ENCODE measurements around the gene MFSD2A. TPM values are rescaled to one million over a fixed set of nuclear protein-coding genes. Genes with fewer than 3 reads are reported as not detected.

MFSD2A gene
- total RNA-seq, 1 experiment from 2014 or later: 19.9 TPM

- peaks cover 0 to 9% (median 5%) of the 10 kb centered on the region in 3 experiments; a peak in 4 of 7 replicates for H3K36me3 Mint-ChIP-seq (ENCODE audit: insufficient read depth in 1 of 3, low read depth in 3 of 3)
- H3K4me1 ChIP-seq (ENCODE audit: insufficient read depth, low read length): no peaks in the 10 kb centered on the region; the same call in 1 of the 2 replicates
- H3K4me2 ChIP-seq (ENCODE audit: insufficient read depth, insufficient read length, low read length): no peak overlapping the region
- H2BK120ac ChIP-seq (ENCODE audit: low read depth, low read length, poor library complexity, severe bottlenecking): no peak overlapping the region
- no peak overlapping the region for H4K5ac ChIP-seq (ENCODE audit: insufficient read length, low read depth, low read length)
- H3K27ac Mint-ChIP-seq: peak overlapping the region in 2 of 3 experiments; percentile 83 to 86; a peak in 4 of 7 replicates
- DNase-seq: peak; percentile 79
- H3K4ac ChIP-seq (ENCODE audit: low read depth, low read length): no peak overlapping the region
- H3K27me3 Mint-ChIP-seq (ENCODE audit: low read depth): no peaks in the 10 kb centered on the region
- no peaks in the 10 kb centered on the region for H3K27me3 ChIP-seq (ENCODE audit: insufficient read depth, low read length)
- no CpG with 5 or more reads among the region's 8 CpGs for WGBS (ENCODE audit: extremely low coverage, insufficient read length, low lambda C conversion rate)
- no peak overlapping the region for H3T11ph ChIP-seq (ENCODE audit: low read length)
- H3K56ac ChIP-seq (ENCODE audit: insufficient read length, low read depth, low read length): no peak overlapping the region
- peaks cover 36 to 42% of the 10 kb centered on the region in 2 experiments for H3K4me1 Mint-ChIP-seq
- no peak overlapping the region for H2BK20ac ChIP-seq (ENCODE audit: low read depth, low read length, poor library complexity, severe bottlenecking)
- H3K4me3 Mint-ChIP-seq: no peak overlapping the region
- H2AK5ac ChIP-seq (ENCODE audit: insufficient read length, low read length): no peak overlapping the region
- TF ChIP-seq CTCF (conservative IDR thresholded peaks at IDR 0.05): no peak
- H4K20me1 ChIP-seq (ENCODE audit: control insufficient read depth, insufficient read depth, insufficient read length): no peaks in the 10 kb centered on the region
- H3K79me2 ChIP-seq (ENCODE audit: insufficient read depth, low read length): no peaks in the 10 kb centered on the region
- no peak overlapping the region; the same call in 1 of the 2 replicates for H3K14ac ChIP-seq (ENCODE audit: insufficient read depth, low read length)
- H3K9me3 ChIP-seq (ENCODE audit: control insufficient read depth, low read depth, low read length): no peaks in the 10 kb centered on the region
- H4K8ac ChIP-seq (replicated peaks; ENCODE audit: insufficient read length, low read depth, low read length): no peak overlapping the region
- no peak overlapping the region for H3K23ac ChIP-seq (ENCODE audit: insufficient read length, low read depth, low read length)
- no peak overlapping the region for H3K9ac ChIP-seq (ENCODE audit: extremely low read depth, insufficient read length, low read length)
- H3K79me1 ChIP-seq (ENCODE audit: insufficient read depth, low read depth, low read length, poor library complexity, severe bottlenecking): no peaks in the 10 kb centered on the region
- no peak overlapping the region for H2BK12ac ChIP-seq (ENCODE audit: insufficient read length, low read depth, low read length)
- H3K9me3 Mint-ChIP-seq: peaks cover 5% of the 10 kb centered on the region in 2 experiments; a peak in 3 of 5 replicates
- H4K91ac ChIP-seq (ENCODE audit: insufficient read length, low read depth, low read length): no peak overlapping the region
- H3K27ac ChIP-seq (ENCODE audit: insufficient read length, low read depth, low read length): no peak overlapping the region
- H2BK15ac ChIP-seq (ENCODE audit: low read depth, low read length): no peak overlapping the region
- H3K23me2 ChIP-seq (ENCODE audit: insufficient read length, low read depth, low read length, poor library complexity, severe bottlenecking): no peaks in the 10 kb centered on the region
- no peak overlapping the region for H2AFZ ChIP-seq (ENCODE audit: low read length)
- no peak overlapping the region for H2BK5ac ChIP-seq (ENCODE audit: insufficient read length, low read length)
- no peak overlapping the region for H3K18ac ChIP-seq (ENCODE audit: insufficient read length, low read depth, low read length)
These were observed 21.8 kb downstream of the MFSD2A start for GRCh38 chr1:39976732-39977131.

All from H9 (cell line).